MCF 10A (cell line): ENCODE results near the gene WNT7A. TPM values are rescaled to one million over a fixed set of nuclear protein-coding genes. Genes with fewer than 3 reads are reported as not detected.
A peak's percentile ranks its signal among the peaks of the same experiment; 100 is the strongest.

Experiments used
- BruUV-seq: library from RNA; stranded (reverse); fragments of 400-500 nt; replicated peaks from 2 replicates; lab custom pipeline; 2021; lab: Mats Ljungman, UMichigan
- CTCF ChIA-PET: fragments of 300-600 bp; sonication (Branson Sonifier 250); formaldehyde crosslinking; extraction: SDS; loops from one replicate; lab custom pipeline; 2021; ENCODE audit warnings: antibody characterized with exemption, inconsistent platforms; lab: Yijun Ruan, JAX
- POLR2A ChIA-PET: fragments of 300-600, 350-650 bp; sonication (Branson Sonifier 250); formaldehyde crosslinking; extraction: SDS; loops from one replicate; lab custom pipeline; 2020; ENCODE audit warnings: antibody characterized with exemption, inconsistent platforms; lab: Yijun Ruan, JAX
- DNase-seq: peaks from one replicate; pipeline ENCODE4 v3.0.0-alpha.2; 2018; ENCODE audit not compliant: unreplicated experiment
- H3K27ac Mint-ChIP-seq: one replicate; pipeline ENCODE4 v1.8.0; 2022; ENCODE audit warnings: mild to moderate bottlenecking, low read depth, mixed read lengths; ENCODE audit not compliant: unreplicated experiment
- H3K27me3 Mint-ChIP-seq: one replicate; pipeline ENCODE4 v1.8.0; 2022; ENCODE audit warnings: mixed read lengths; ENCODE audit not compliant: insufficient read depth, unreplicated experiment
- H3K36me3 Mint-ChIP-seq: one replicate; pipeline ENCODE4 v1.8.0; 2022; ENCODE audit warnings: mild to moderate bottlenecking, moderate library complexity, mixed read lengths; ENCODE audit not compliant: insufficient read depth, unreplicated experiment
- H3K4me1 Mint-ChIP-seq: one replicate; pipeline ENCODE4 v1.8.0; 2022; ENCODE audit warnings: mixed read lengths; ENCODE audit not compliant: insufficient read depth, unreplicated experiment
- H3K4me3 Mint-ChIP-seq: one replicate; pipeline ENCODE4 v1.8.0; 2022; ENCODE audit warnings: mild to moderate bottlenecking, moderate library complexity, mixed read lengths; ENCODE audit not compliant: unreplicated experiment
- H3K9me3 Mint-ChIP-seq: one replicate; pipeline ENCODE4 v1.8.0; 2022; ENCODE audit warnings: mixed read lengths; ENCODE audit not compliant: unreplicated experiment
- intact Hi-C: fragments of 100-400 bp; cut with micrococcal nuclease; formaldehyde crosslinking; loops from 2 replicates; pipeline ENCODE4 v1.14.1; 2022
- total RNA-seq: library from RNA; stranded (reverse); gene quantifications from 2 replicates; pipeline ENCODE4 v1.2.3, GENCODE V29; 2022
- TF ChIP-seq, protein P1 (sequence below): fragments of 200-600 bp; IDR thresholded peaks from one replicate; pipeline ENCODE4 v1.8.0; 2022; ENCODE audit warnings: antibody characterized with exemption, mild to moderate bottlenecking; ENCODE audit not compliant: unreplicated experiment

The WNT7A gene
- total RNA-seq, 1 experiment from 2014 or later: 0.47 TPM

DNA sequence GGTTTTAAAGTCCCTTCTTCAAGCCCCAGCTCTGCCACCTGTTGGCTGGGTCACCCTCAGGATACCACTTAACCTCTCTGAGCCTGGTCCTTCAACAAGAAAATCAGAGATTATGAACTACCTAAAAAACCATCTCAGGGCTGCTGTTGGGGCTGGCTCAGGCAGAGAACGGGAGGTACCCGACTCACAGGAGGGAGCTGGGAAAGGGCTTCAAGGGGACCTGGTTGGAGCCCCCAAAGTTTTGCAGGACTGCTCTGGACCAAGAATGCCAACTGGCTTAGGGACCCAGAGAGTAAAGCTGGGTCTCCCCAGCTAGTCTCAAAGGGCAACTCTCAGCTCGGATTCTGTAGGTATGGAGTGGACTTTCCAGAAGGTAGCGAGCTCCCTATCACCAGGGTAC is 41.5 kb downstream of the WNT7A start:
- no TSS peak for BruUV-seq
- CTCF ChIA-PET: interaction anchor here (0.6 to 2.7 kb wide), 6 partner anchors 10 to 1934 kb away, joined by 3 to 9 read pairs (median 4); no protein-coding TSS in a partner anchor

DNA sequence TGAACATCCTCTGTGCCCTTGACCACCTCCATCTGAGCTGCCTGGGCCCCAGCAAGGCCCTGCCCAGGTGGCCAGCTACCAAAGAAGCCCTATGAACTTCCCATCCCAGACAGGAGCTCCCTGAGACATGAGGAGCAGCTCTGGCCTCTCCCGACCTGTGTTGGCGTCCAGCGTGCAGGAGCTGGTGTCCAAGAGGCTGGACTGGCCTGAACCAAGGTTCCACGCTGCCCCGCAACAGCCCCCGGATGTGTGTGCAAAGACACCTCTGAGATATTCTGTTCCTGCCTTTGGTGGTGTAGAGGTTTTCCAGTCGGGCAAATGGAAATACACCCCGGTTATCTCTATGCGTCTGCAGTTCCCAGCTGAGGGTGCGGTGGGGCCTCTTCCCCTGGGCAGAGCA is 42.1 kb downstream of the WNT7A start:
- H3K27ac Mint-ChIP-seq: no peak overlapping the region
- no peak overlapping the region for H3K4me3 Mint-ChIP-seq
- H3K36me3 Mint-ChIP-seq: no peaks in the 10 kb centered on the region
- TF ChIP-seq, protein P1, sequence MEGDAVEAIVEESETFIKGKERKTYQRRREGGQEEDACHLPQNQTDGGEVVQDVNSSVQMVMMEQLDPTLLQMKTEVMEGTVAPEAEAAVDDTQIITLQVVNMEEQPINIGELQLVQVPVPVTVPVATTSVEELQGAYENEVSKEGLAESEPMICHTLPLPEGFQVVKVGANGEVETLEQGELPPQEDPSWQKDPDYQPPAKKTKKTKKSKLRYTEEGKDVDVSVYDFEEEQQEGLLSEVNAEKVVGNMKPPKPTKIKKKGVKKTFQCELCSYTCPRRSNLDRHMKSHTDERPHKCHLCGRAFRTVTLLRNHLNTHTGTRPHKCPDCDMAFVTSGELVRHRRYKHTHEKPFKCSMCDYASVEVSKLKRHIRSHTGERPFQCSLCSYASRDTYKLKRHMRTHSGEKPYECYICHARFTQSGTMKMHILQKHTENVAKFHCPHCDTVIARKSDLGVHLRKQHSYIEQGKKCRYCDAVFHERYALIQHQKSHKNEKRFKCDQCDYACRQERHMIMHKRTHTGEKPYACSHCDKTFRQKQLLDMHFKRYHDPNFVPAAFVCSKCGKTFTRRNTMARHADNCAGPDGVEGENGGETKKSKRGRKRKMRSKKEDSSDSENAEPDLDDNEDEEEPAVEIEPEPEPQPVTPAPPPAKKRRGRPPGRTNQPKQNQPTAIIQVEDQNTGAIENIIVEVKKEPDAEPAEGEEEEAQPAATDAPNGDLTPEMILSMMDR: no peak
- no peaks in the 10 kb centered on the region for H3K9me3 Mint-ChIP-seq
- POLR2A ChIA-PET: no interaction called here
- intact Hi-C loops: no loop called here
- CTCF ChIA-PET: interaction anchor here (0.5 to 2.7 kb wide), 4 partner anchors 9 to 180 kb away, joined by 3 to 9 read pairs (median 6); no protein-coding TSS in a partner anchor
- DNase-seq: no peak
- no peaks in the 10 kb centered on the region for H3K27me3 Mint-ChIP-seq
- BruUV-seq: no TSS peak
- peaks cover 16% of the 10 kb centered on the region for H3K4me1 Mint-ChIP-seq

More for the DNA sequence above, 41.5 kb downstream of the WNT7A start:
- no peaks in the 10 kb centered on the region for H3K27me3 Mint-ChIP-seq
- H3K4me1 Mint-ChIP-seq: peaks cover 16% of the 10 kb centered on the region
- DNase-seq: no peak
- POLR2A ChIA-PET: no interaction called here
- no peaks in the 10 kb centered on the region for H3K36me3 Mint-ChIP-seq
- no peak overlapping the region for H3K4me3 Mint-ChIP-seq
- no peaks in the 10 kb centered on the region for H3K9me3 Mint-ChIP-seq
- TF ChIP-seq, protein P1: no peak
- intact Hi-C loops: no loop called here
- no peak overlapping the region for H3K27ac Mint-ChIP-seq

DNA sequence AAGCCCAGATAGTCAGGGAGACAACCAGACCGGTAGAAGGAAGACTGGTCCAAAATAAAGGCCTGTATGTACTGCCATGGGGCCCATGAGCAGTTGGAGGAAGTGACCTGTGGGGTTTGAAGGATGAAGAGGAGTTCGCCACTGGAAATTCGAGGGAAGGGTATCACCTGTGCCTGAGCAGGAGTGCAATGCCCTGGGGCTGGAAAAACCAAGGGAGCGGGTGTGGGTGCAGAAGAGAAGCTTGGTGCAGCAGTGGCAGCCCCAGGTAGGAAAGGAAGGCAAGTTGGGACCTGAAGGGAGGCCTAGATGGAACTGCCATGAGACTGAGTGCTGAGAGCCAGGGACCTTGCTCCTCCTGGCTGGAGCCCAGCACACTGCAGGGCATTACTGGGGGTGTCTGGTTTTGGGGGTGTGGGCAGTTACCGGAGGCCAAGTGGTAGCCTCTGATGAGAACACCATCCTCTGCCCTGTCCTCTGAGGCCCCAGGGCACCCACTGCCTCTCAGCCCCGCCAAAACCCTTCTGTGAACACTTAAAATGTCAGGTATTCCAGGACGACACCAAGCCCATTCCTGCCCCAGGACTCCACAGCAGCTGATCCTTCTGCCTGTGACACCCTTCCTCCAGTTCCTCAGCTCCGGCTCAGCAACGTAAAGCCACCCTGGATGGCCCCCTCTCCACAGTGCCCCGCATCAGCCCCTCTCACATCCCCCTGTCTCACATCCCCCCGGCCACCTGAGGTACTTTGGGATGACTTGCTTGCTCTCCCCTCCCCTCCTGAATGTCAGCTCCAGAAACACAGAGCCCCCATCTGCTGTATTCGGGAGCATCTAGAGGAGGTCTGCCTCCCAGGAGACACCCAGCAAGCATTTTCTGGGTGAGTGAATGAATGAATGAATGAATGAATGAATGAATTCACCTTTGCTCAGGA is 42.9 kb downstream of the WNT7A start:
- H3K9me3 Mint-ChIP-seq: peaks cover 6% of the 10 kb centered on the region
- TF ChIP-seq, protein P1: no peak
- H3K4me1 Mint-ChIP-seq: peaks cover 16% of the 10 kb centered on the region
- peak; percentile 52 for DNase-seq
- CTCF ChIA-PET: interaction anchor here (0.6 to 2.7 kb wide), 5 partner anchors 8 to 741 kb away, joined by 3 to 9 read pairs (median 5); no protein-coding TSS in a partner anchor
- H3K27me3 Mint-ChIP-seq: no peaks in the 10 kb centered on the region
- intact Hi-C loops: no loop called here
- no peak overlapping the region for H3K27ac Mint-ChIP-seq
- POLR2A ChIA-PET: no interaction called here
- no peak overlapping the region for H3K4me3 Mint-ChIP-seq
- BruUV-seq: no TSS peak
- H3K36me3 Mint-ChIP-seq: no peaks in the 10 kb centered on the region

DNA sequence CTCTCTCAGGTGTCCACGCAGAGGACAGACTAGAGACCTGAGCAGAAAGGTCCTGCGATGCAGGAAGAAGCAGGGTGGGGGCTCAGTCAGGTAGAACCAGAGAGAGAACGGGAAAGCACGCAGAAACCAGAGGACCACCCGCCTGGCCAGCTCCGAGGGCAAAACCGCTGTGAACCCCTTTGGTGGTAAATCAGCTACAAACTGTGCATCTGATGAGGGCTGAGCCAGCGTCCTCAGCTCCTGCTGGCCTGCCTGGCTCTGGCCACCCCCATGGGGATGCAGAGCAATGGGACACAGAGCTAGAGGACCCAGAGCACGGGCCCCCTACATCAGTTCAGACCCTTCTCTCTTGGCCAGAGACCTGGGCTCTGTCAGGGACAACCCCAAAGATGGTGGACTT is 44.6 kb downstream of the WNT7A start:
- peaks cover 8% of the 10 kb centered on the region for H3K9me3 Mint-ChIP-seq
- DNase-seq: no peak
- CTCF ChIA-PET: interaction anchor here (0.7 to 1.2 kb wide), 3 partner anchors 9 to 13 kb away, joined by 3 to 4 read pairs (median 3); no protein-coding TSS in a partner anchor
- no peak overlapping the region for H3K4me3 Mint-ChIP-seq
- H3K4me1 Mint-ChIP-seq: peaks cover 16% of the 10 kb centered on the region
- TF ChIP-seq, protein P1: no peak
- POLR2A ChIA-PET: interaction anchor here (1.0 kb wide), 1 partner anchor 45 kb away, joined by 3 read pairs; the partner anchor contains the start of gene WNT7A
- BruUV-seq: no TSS peak
- no peaks in the 10 kb centered on the region for H3K36me3 Mint-ChIP-seq
- intact Hi-C loops: no loop called here
- H3K27me3 Mint-ChIP-seq: no peaks in the 10 kb centered on the region
- H3K27ac Mint-ChIP-seq: no peak overlapping the region
